ENCODE data around the gene ERC2.

The ERC2 gene

GRCh38 chr3:55893045-55893664, 575.1 kb downstream of the ERC2 start:
- no peak for DNase-seq (ENCODE audit: low spot score)
- FAIRE-seq, result no peak

- FAIRE-seq, result no peak
- DNase-seq (ENCODE audit: low spot score), result no peak
These were observed 577.2 kb downstream of the ERC2 start for GRCh38 chr3:55891106-55891505.

GRCh38 chr3:55888282-55888885, 579.9 kb downstream of the ERC2 start:
- FAIRE-seq (no peak), DNase-seq (ENCODE audit: low spot score) (no peak)

GRCh38 chr3:55885721-55886120, 582.5 kb downstream of the ERC2 start:
- DNase-seq (ENCODE audit: low spot score), result no peak
- no peak for FAIRE-seq

- FAIRE-seq, result no peak
- DNase-seq (ENCODE audit: low spot score), result no peak
These were observed 583.6 kb downstream of the ERC2 start for GRCh38 chr3:55884491-55885285.

- FAIRE-seq (no peak), DNase-seq (ENCODE audit: low spot score) (no peak)
These were observed 584.2 kb downstream of the ERC2 start for GRCh38 chr3:55884066-55884465.

GRCh38 chr3:55882006-55882405, 586.3 kb downstream of the ERC2 start:
- no peak for FAIRE-seq

GRCh38 chr3:55880357-55880756, 587.9 kb downstream of the ERC2 start:
- FAIRE-seq (no peak), DNase-seq (ENCODE audit: low spot score) (no peak)

More at GRCh38 chr3:55882006-55882405, 586.3 kb downstream of the ERC2 start:
- DNase-seq (ENCODE audit: low spot score), result no peak

- FAIRE-seq (no peak), DNase-seq (ENCODE audit: low spot score) (no peak)
These were observed 588.4 kb downstream of the ERC2 start for GRCh38 chr3:55879901-55880331.

- DNase-seq (ENCODE audit: low spot score), result no peak
- no peak for FAIRE-seq
These were observed 590.6 kb downstream of the ERC2 start for GRCh38 chr3:55877703-55878102.

GRCh38 chr3:55876560-55876959, 591.7 kb downstream of the ERC2 start:
- DNase-seq (ENCODE audit: low spot score) (no peak), FAIRE-seq (no peak)

GRCh38 chr3:55875113-55875512, 593.2 kb downstream of the ERC2 start:
- no peak for DNase-seq (ENCODE audit: low spot score)
- FAIRE-seq, result no peak

GRCh38 chr3:55873523-55874254, 594.6 kb downstream of the ERC2 start:
- FAIRE-seq, result no peak

GRCh38 chr3:55870594-55870993, 597.7 kb downstream of the ERC2 start:
- FAIRE-seq (no peak), DNase-seq (ENCODE audit: low spot score) (no peak)

More at GRCh38 chr3:55873523-55874254, 594.6 kb downstream of the ERC2 start:
- DNase-seq (ENCODE audit: low spot score), result no peak

- no peak for DNase-seq (ENCODE audit: low spot score)
- FAIRE-seq, result no peak
These were observed 599.9 kb downstream of the ERC2 start for GRCh38 chr3:55868347-55868746.

GRCh38 chr3:55863028-55863427, 605.2 kb downstream of the ERC2 start:
- FAIRE-seq (no peak), DNase-seq (ENCODE audit: low spot score) (no peak)

- no peak for DNase-seq (ENCODE audit: low spot score)
These were observed 608.1 kb downstream of the ERC2 start for GRCh38 chr3:55860049-55860721.

GRCh38 chr3:55859305-55859704, 609.0 kb downstream of the ERC2 start:
- FAIRE-seq, result no peak
- DNase-seq (ENCODE audit: low spot score), result no peak

More at GRCh38 chr3:55860049-55860721, 608.1 kb downstream of the ERC2 start:
- FAIRE-seq, result no peak

GRCh38 chr3:55858727-55859126, 609.5 kb downstream of the ERC2 start:
- no peak for DNase-seq (ENCODE audit: low spot score)
- no peak for FAIRE-seq

- DNase-seq (ENCODE audit: low spot score) (no peak), FAIRE-seq (no peak)
These were observed 610.0 kb downstream of the ERC2 start for GRCh38 chr3:55858302-55858701.

GRCh38 chr3:55857633-55858032, 610.6 kb downstream of the ERC2 start:
- DNase-seq (ENCODE audit: low spot score) (no peak), FAIRE-seq (no peak)

Measured in RCC 7860 (cell line).